ENCODE data around the gene SET.

DNA sequence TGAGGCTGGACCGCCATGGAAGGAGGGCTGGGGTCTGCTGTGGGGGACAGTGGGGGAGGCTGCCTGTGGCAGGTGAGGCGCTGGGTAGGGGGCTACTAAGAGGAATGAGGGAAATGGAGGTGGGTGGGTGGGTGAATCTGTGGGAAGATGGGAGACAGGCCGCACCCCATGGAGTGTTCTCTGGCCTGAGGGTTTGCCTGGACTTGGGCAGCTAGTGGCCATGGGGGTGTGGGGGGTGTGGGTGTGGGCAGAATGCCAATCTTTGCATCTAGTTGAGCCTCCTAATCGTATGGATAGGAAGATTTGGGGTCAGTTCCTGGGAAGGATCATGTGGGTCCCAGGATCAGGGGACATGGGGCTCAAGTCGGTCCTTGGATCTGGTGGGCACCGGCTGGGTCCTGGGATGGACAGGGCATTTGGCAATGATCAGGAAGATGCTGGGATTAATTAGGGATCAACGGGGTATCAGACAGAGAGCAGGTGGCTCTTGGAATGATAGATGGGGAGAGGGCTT lies 34.4 kb downstream of the SET start:
- TF ChIP-seq CTCF (IDR thresholded peaks at IDR 0.05 in 4 of 5, conservative IDR thresholded peaks at IDR 0.05 in 1 of 5) (no peak), POLR2A (IDR thresholded peaks at IDR 0.05) (no peak)
